HG03060 (cell line): Measurements from ENCODE around the gene AHCYL2.
"Not testable (repeated sequence)": the region's sequence is repeated elsewhere in the genome, so short reads cannot be mapped to it uniquely, and the experiment has no call there.

Source experiments
- ATAC-seq: cut with Tn5 transposase; IDR thresholded peaks from one replicate; pipeline ENCODE4 v1.9.1; 2021; ENCODE audit warnings: low read depth, moderate number of reproducible peaks; ENCODE audit not compliant: unreplicated experiment

The AHCYL2 gene

GRCh38 chr7:129412501-129412900 lies 187.7 kb downstream of the AHCYL2 start:
- no peak for ATAC-seq

- ATAC-seq: no peak
Measured at GRCh38 chr7:129417073-129417472, 192.2 kb downstream of the AHCYL2 start.

DNA sequence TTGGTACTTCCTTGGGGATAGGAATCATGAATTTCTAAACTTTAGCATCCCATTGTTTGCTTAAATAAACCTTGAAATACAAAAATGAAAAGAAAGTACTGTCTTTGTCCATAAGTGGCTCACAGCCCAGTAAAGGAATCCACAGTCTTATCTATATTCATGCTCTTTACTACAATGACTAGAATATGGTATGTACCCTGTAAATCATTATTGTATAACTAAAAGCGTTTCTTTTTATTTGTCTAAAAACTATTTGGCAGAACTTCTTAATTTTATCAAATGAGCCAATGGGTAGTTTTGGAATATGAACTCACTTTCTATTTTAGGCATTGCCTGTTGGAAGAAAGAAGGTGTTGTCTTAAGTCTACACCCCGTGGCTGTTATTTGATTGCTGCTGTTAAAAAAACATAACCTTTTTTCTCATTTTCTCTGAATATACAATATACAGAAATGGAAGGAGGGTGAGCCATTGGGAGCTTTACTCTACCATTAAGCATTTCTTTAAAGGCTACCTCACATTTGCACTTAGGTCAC lies 197.0 kb downstream of the AHCYL2 start:
- no peak for ATAC-seq

DNA sequence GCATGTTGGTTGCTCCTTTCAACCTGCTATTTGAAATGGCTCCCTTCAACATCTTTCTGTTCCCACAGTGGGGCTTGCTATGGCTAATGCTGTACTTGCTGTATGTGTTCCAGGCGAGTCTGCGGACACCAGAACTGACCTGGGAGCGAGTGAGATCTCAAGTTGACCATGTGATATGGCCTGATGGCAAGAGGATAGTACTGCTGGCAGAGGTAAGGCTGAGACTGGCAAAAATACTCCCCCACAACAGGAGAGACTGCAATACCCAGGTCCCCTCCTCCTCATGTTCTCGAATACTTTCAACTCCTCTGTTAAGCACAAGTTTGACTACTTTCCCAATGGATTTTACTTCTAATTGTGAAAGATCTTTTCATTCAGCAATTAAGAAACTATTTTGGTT lies 197.9 kb downstream of the AHCYL2 start:
- no peak for ATAC-seq

GRCh38 chr7:129423700-129424410 lies 199.0 kb downstream of the AHCYL2 start:
- ATAC-seq: no peak

- no peak for ATAC-seq
Measured at GRCh38 chr7:129426482-129426881, 201.7 kb downstream of the AHCYL2 start.

DNA sequence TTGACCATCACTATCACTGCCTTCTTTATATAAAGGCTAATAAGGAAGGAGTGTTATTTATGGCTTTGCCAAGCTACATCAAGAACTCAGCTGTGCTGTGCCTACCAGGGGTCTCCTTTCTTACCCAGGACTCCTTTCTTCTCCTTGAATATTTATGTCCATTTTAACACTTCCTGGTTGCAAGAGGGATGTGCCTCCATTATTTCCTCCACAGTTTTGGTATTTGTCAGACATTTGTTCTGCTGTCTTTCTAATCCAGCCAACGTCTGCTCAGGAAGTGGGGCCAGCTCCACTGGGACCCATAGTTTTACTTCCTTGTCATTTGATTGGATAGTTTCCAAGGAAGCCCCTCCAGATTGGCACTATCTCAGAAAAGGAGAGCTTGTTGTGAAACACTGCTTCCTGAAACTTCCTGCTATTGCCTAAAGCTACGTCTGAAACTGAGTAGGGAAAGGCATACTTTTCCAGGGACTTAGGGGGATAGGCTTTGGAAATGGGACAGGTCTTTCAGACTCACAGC lies 202.8 kb downstream of the AHCYL2 start:
- ATAC-seq: no peak

GRCh38 chr7:129431911-129432643 lies 207.2 kb downstream of the AHCYL2 start:
- no peak for ATAC-seq

GRCh38 chr7:129433847-129434674 lies 209.2 kb downstream of the AHCYL2 start, which contains the start of gene STRIP2:
STRIP2 (plus strand) TSS chr7:129434432; CDS start chr7:129434473, 41 bp downstream.
- peak; percentile 66 for ATAC-seq

DNA sequence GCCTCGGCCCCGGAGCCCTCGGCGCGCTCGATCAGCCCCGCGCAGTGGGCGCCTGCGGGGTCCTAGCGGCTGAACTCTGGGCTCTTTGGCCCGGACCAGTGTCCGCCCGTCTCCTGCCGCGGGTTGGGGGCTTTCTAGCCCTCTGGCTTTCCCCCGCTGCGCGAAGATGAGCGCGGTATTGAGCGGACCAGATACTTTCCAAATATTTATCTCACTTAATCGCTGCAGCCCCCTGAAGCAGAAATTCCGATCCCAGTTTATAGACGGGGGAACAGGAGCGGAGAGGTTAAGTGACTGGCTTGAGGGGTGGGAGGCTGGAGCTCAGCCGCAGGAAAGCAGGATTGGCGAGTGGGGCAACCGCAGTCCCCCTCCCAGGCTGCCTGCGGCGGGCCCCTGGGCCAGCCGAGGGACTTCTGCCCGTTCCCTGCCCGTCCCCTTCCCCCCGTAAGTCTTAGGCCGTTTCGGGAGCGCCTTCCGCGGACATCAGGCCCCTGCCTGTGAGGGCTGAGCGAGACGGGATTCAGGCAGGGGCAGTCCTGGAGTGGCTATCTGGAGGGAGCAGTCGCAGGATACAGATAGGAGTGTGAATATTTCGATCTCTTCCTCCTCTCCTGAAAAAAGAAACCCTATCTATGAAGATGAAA lies 210.0 kb downstream of the AHCYL2 start:
- ATAC-seq: no peak

- no peak for ATAC-seq
Measured at GRCh38 chr7:129435414-129435829, 210.6 kb downstream of the AHCYL2 start.

- ATAC-seq: no peak
Measured at GRCh38 chr7:129436335-129436923, 211.6 kb downstream of the AHCYL2 start.

DNA sequence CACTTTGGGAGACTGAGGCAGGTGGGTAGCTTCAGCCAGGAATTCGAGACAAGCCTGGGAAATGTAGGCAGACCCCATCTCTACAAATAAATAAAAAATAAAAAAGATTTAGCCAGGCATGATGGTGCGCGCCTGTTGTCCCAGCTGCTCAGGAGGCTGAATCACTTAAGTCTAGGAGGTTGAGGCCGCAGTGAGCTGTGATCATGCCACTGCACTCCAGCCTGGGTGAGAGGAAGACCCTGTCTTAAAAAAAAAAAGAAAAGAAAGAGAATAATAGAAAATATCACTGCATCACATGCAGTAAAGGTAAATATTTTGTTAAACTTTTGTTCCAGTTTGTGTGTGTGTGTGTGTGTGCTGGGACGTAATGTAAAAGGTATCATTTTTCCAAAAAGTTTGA lies 212.4 kb downstream of the AHCYL2 start:
- ATAC-seq: no peak

- no peak for ATAC-seq
Measured at GRCh38 chr7:129438281-129438838, 213.5 kb downstream of the AHCYL2 start.

- no peak for ATAC-seq
Measured at GRCh38 chr7:129438839-129439651, 214.2 kb downstream of the AHCYL2 start.

DNA sequence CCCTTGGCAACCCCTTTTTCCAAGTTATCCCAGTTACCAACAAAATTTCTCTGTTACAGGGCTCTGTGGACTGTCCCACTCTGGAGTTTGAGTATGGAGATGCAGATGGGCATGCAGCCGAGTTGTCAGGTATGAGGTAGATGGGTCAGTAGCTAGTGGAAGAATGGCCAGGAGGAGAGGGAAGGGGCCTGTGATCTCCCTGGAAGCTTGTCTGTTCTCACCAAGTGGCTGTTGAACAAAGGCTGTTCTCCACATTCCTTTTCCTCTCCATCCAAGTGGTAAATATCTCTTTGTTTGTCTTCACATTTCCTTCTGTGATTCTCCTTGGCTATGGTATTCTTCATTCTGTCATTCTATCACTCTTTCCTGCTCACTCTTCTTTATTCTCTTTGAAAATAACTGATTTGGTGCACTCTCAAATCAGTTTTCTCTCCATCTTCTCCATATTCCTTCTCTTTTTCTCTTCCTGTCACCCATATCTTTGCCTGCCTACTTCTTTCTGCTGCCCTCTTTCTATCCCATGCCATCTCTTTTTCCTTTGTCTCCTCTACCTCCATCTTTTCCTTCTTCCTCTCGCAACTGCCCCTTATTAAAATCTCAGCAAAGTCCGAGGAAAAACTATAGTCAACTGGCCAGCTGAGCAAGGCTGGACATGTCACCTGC lies 215.3 kb downstream of the AHCYL2 start:
- no peak for ATAC-seq

- no peak for ATAC-seq
Measured at GRCh38 chr7:129443612-129444011, 218.8 kb downstream of the AHCYL2 start.

GRCh38 chr7:129444776-129445175 lies 219.9 kb downstream of the AHCYL2 start:
- not testable (repeated sequence) for ATAC-seq
